WTC11 (cell line): Measurements from ENCODE around the gene MXRA7. TPM values are rescaled to one million over a fixed set of nuclear protein-coding genes. Genes with fewer than 3 reads are reported as not detected.

Experiments
- ATAC-seq: fragments of 200-7000 bp; cut with Tn5 transposase; 2 replicates; pipeline ENCODE4 v1.10.0; 2021; ENCODE audit warnings: mild to moderate bottlenecking, moderate library complexity
- CTCF ChIA-PET: fragments of 300-600 bp; sonication (Branson Sonifier 250); formaldehyde crosslinking; loops from one replicate; lab custom pipeline; 2021; ENCODE audit warnings: antibody characterized with exemption; lab: Charles Lee
- POLR2A ChIA-PET: fragments of 350-600 bp; sonication (Branson Sonifier 250); formaldehyde crosslinking; loops from one replicate; lab custom pipeline; 2021; ENCODE audit warnings: antibody characterized with exemption; lab: Charles Lee
- DNase-seq: peaks from one replicate; pipeline ENCODE4 v3.0.0; 2021; ENCODE audit warnings: low spot score
- H3K27ac Mint-ChIP-seq: 2 replicates; pipeline ENCODE4 v1.8.0; 2021; ENCODE audit warnings: mixed read lengths
- H3K27me3 Mint-ChIP-seq: 2 replicates; pipeline ENCODE4 v1.8.0; 2021; ENCODE audit warnings: low read depth, mild to moderate bottlenecking, moderate library complexity, mixed read lengths
- H3K36me3 Mint-ChIP-seq: 2 replicates; pipeline ENCODE4 v1.8.0; 2021; ENCODE audit warnings: mixed read lengths
- H3K4me1 Mint-ChIP-seq: 2 replicates; pipeline ENCODE4 v1.8.0; 2022; ENCODE audit warnings: mixed read lengths
- H3K4me3 Mint-ChIP-seq: 2 replicates; pipeline ENCODE4 v1.8.0; 2021; ENCODE audit warnings: mild to moderate bottlenecking, moderate library complexity, mixed read lengths
- H3K9me3 Mint-ChIP-seq: 2 replicates; pipeline ENCODE4 v1.8.0; 2021; ENCODE audit warnings: mixed read lengths
- CBFB ChIP-seq: sonication (generic); formaldehyde crosslinking; IDR thresholded peaks from 2 replicates; pipeline ENCODE4 v1.8.1; 2022; ENCODE audit warnings: mild to moderate bottlenecking, low read depth, missing genetic modification reagents
- ELF4 ChIP-seq: sonication (generic); formaldehyde crosslinking; IDR thresholded peaks from 2 replicates; pipeline ENCODE4 v1.8.1; 2022; ENCODE audit warnings: low read depth, mild to moderate bottlenecking, moderate library complexity, missing genetic modification reagents
- IRF2 ChIP-seq: sonication (generic); formaldehyde crosslinking; IDR thresholded peaks from 2 replicates; pipeline ENCODE4 v1.8.0; 2022; ENCODE audit warnings: low read depth, missing genetic modification reagents, borderline replicate concordance
- JAZF1 ChIP-seq: fragments of 250-450 bp; sonication (Bioruptor Pico); IDR thresholded peaks from 2 replicates; pipeline ENCODE4 v1.9.0; 2021; ENCODE audit warnings: moderate library complexity, mild to moderate bottlenecking, inconsistent platforms
- MXD4 ChIP-seq: fragments of 250-450 bp; sonication (Bioruptor Pico); IDR thresholded peaks from 2 replicates; pipeline ENCODE4 v1.8.0; 2021; ENCODE audit warnings: mild to moderate bottlenecking, moderate library complexity, borderline replicate concordance
- MYBL2 ChIP-seq: sonication (generic); formaldehyde crosslinking; IDR thresholded peaks from 2 replicates; pipeline ENCODE4 v1.8.1; 2023; ENCODE audit warnings: mild to moderate bottlenecking, moderate library complexity, missing genetic modification reagents
- NFATC4 ChIP-seq: fragments of 250-450 bp; sonication (Bioruptor Pico); IDR thresholded peaks from 2 replicates; pipeline ENCODE4 v1.9.0; 2021; ENCODE audit warnings: mild to moderate bottlenecking
- NR2C2 ChIP-seq: sonication (generic); formaldehyde crosslinking; IDR thresholded peaks from 2 replicates; pipeline ENCODE4 v1.8.0; 2022; ENCODE audit warnings: mild to moderate bottlenecking, missing genetic modification reagents
- NR3C1 ChIP-seq: sonication (generic); formaldehyde crosslinking; conservative IDR thresholded peaks from 2 replicates; pipeline ENCODE4 v1.8.1; 2023; ENCODE audit warnings: low read depth, mild to moderate bottlenecking, missing genetic modification reagents
- SMAD4 ChIP-seq: sonication (generic); formaldehyde crosslinking; IDR thresholded peaks from 2 replicates; pipeline ENCODE4 v1.8.0; 2022; ENCODE audit warnings: mild to moderate bottlenecking, missing genetic modification reagents
- TCF7 ChIP-seq: sonication (generic); formaldehyde crosslinking; IDR thresholded peaks from 2 replicates; pipeline ENCODE4 v1.8.0; 2022; ENCODE audit warnings: mild to moderate bottlenecking, low read depth, missing genetic modification reagents, moderate library complexity
- ZNF263 ChIP-seq: sonication (generic); formaldehyde crosslinking; IDR thresholded peaks from 2 replicates; pipeline ENCODE4 v1.8.1; 2022; ENCODE audit warnings: low read depth, mild to moderate bottlenecking, moderate library complexity, missing genetic modification reagents
- ZNF396 ChIP-seq: fragments of 250-450 bp; sonication (Bioruptor Pico); IDR thresholded peaks from 2 replicates; pipeline ENCODE4 v1.8.0; 2021; ENCODE audit warnings: mild to moderate bottlenecking, moderate library complexity, borderline replicate concordance
- total RNA-seq: library from RNA; stranded (reverse); gene quantifications from 3 replicates; pipeline ENCODE4 v1.2.3, GENCODE V29; 2021
- TF ChIP-seq, protein P1 (sequence below): sonication (generic); formaldehyde crosslinking; IDR thresholded peaks from 2 replicates; pipeline ENCODE4 v1.8.0; 2023; ENCODE audit warnings: missing genetic modification reagents, mild to moderate bottlenecking, borderline replicate concordance
- TF ChIP-seq, protein P2 (sequence below): sonication (generic); formaldehyde crosslinking; IDR thresholded peaks from 2 replicates; pipeline ENCODE4 v1.8.0; 2022; ENCODE audit warnings: mild to moderate bottlenecking, missing genetic modification reagents
- TF ChIP-seq, protein P3 (sequence below): sonication (generic); formaldehyde crosslinking; IDR thresholded peaks from 2 replicates; pipeline ENCODE4 v1.8.0; 2022; ENCODE audit warnings: missing genetic modification reagents
- TF ChIP-seq, protein P4 (sequence below): sonication (generic); formaldehyde crosslinking; IDR thresholded peaks from 2 replicates; pipeline ENCODE4 v1.8.0; 2023; ENCODE audit warnings: mild to moderate bottlenecking, missing genetic modification reagents
- TF ChIP-seq, protein P5 (sequence below): sonication (generic); formaldehyde crosslinking; IDR thresholded peaks from 2 replicates; pipeline ENCODE4 v1.8.1; 2022; ENCODE audit warnings: mild to moderate bottlenecking, moderate library complexity, missing genetic modification reagents
- TF ChIP-seq, protein P6 (sequence below): sonication (generic); formaldehyde crosslinking; IDR thresholded peaks from 2 replicates; pipeline ENCODE4 v1.8.1; 2022; ENCODE audit warnings: mild to moderate bottlenecking, missing genetic modification reagents, moderate library complexity, borderline replicate concordance

The MXRA7 gene
- total RNA-seq, 1 experiment from 2014 or later: 46.5 TPM

DNA sequence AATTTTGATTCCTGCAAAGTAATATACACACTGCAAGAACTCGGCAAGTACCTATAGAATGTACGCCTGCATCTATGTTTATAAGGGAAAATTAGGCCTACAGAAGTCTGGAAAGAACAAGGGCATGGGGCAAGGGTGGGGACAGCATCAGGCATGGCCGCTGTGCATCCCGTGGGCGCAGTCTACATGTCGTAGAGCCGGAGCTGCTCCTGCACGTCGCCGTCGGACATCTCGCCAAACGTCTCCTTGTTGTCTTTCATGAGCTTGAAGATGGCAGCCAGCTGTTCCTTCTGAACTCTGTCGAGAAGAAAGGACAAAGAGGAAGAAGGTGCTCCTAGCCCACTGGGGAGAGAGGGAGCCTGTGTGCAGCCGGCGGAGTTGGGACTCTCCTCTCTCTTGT, 33.4 kb downstream of the MXRA7 start:
- H3K27ac Mint-ChIP-seq: no peak overlapping the region
- ChIA-PET POLR2A (no interaction called here), CTCF (interaction anchor here (1.2 to 1.7 kb wide), 2 partner anchors 31 to 154 kb away, joined by 3 to 5 read pairs; no protein-coding TSS in a partner anchor)
- H3K36me3 Mint-ChIP-seq: peaks cover 3% of the 10 kb centered on the region
- H3K27me3 Mint-ChIP-seq: no peaks in the 10 kb centered on the region
- TF ChIP-seq MXD4 (no peak), CBFB (CRISPR knock-in tag) (no peak)
- TF ChIP-seq, protein P1, sequence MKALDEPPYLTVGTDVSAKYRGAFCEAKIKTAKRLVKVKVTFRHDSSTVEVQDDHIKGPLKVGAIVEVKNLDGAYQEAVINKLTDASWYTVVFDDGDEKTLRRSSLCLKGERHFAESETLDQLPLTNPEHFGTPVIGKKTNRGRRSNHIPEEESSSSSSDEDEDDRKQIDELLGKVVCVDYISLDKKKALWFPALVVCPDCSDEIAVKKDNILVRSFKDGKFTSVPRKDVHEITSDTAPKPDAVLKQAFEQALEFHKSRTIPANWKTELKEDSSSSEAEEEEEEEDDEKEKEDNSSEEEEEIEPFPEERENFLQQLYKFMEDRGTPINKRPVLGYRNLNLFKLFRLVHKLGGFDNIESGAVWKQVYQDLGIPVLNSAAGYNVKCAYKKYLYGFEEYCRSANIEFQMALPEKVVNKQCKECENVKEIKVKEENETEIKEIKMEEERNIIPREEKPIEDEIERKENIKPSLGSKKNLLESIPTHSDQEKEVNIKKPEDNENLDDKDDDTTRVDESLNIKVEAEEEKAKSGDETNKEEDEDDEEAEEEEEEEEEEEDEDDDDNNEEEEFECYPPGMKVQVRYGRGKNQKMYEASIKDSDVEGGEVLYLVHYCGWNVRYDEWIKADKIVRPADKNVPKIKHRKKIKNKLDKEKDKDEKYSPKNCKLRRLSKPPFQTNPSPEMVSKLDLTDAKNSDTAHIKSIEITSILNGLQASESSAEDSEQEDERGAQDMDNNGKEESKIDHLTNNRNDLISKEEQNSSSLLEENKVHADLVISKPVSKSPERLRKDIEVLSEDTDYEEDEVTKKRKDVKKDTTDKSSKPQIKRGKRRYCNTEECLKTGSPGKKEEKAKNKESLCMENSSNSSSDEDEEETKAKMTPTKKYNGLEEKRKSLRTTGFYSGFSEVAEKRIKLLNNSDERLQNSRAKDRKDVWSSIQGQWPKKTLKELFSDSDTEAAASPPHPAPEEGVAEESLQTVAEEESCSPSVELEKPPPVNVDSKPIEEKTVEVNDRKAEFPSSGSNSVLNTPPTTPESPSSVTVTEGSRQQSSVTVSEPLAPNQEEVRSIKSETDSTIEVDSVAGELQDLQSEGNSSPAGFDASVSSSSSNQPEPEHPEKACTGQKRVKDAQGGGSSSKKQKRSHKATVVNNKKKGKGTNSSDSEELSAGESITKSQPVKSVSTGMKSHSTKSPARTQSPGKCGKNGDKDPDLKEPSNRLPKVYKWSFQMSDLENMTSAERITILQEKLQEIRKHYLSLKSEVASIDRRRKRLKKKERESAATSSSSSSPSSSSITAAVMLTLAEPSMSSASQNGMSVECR (CRISPR knock-in tag): no peak
- TF ChIP-seq, protein P2, sequence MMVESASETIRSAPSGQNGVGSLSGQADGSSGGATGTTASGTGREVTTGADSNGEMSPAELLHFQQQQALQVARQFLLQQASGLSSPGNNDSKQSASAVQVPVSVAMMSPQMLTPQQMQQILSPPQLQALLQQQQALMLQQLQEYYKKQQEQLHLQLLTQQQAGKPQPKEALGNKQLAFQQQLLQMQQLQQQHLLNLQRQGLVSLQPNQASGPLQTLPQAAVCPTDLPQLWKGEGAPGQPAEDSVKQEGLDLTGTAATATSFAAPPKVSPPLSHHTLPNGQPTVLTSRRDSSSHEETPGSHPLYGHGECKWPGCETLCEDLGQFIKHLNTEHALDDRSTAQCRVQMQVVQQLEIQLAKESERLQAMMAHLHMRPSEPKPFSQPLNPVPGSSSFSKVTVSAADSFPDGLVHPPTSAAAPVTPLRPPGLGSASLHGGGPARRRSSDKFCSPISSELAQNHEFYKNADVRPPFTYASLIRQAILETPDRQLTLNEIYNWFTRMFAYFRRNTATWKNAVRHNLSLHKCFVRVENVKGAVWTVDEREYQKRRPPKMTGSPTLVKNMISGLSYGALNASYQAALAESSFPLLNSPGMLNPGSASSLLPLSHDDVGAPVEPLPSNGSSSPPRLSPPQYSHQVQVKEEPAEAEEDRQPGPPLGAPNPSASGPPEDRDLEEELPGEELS (CRISPR knock-in tag): no peak
- ATAC-seq (no peak), DNase-seq (no peak)
- no peak overlapping the region for H3K4me3 Mint-ChIP-seq
- peaks cover 10% of the 10 kb centered on the region for H3K9me3 Mint-ChIP-seq
- H3K4me1 Mint-ChIP-seq: peaks cover 3% of the 10 kb centered on the region

DNA sequence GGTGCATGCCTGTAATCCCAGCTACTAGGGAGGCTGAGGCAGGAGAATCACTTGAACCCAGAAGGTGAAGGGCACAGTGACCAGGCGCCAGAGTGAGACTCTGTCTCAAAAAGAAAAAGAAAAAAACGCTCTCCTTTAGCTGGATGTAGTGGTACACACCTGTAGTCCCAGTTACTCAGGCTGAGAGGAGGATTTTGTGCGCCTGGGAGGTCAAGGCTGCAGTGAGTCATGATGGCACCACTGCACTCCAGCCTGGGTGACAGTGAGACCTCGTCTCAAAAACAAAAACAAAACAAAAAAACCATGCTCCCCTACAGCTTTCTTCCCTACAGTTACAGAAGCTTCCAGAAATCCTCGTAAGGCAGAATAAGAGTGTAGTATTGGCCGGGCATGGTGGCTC, 34.1 kb downstream of the MXRA7 start:
- CTCF ChIA-PET: interaction anchor here (1.2 to 1.7 kb wide), 2 partner anchors 119 to 154 kb away, joined by 3 to 5 read pairs; no protein-coding TSS in a partner anchor
- DNase-seq: no peak
- TF ChIP-seq SMAD4: no peak
- no peak for TF ChIP-seq MYBL2 (CRISPR knock-in tag)
- TF ChIP-seq NR3C1 (CRISPR knock-in tag): no peak
- no peak for TF ChIP-seq TCF7 (CRISPR knock-in tag)
- no peak for TF ChIP-seq JAZF1
- TF ChIP-seq ZNF396: no peak
- no peak for TF ChIP-seq ZNF263 (CRISPR knock-in tag)
- TF ChIP-seq ELF4: no peak
- no peak for TF ChIP-seq NFATC4
- no peak for TF ChIP-seq NR2C2
- TF ChIP-seq, protein P3, sequence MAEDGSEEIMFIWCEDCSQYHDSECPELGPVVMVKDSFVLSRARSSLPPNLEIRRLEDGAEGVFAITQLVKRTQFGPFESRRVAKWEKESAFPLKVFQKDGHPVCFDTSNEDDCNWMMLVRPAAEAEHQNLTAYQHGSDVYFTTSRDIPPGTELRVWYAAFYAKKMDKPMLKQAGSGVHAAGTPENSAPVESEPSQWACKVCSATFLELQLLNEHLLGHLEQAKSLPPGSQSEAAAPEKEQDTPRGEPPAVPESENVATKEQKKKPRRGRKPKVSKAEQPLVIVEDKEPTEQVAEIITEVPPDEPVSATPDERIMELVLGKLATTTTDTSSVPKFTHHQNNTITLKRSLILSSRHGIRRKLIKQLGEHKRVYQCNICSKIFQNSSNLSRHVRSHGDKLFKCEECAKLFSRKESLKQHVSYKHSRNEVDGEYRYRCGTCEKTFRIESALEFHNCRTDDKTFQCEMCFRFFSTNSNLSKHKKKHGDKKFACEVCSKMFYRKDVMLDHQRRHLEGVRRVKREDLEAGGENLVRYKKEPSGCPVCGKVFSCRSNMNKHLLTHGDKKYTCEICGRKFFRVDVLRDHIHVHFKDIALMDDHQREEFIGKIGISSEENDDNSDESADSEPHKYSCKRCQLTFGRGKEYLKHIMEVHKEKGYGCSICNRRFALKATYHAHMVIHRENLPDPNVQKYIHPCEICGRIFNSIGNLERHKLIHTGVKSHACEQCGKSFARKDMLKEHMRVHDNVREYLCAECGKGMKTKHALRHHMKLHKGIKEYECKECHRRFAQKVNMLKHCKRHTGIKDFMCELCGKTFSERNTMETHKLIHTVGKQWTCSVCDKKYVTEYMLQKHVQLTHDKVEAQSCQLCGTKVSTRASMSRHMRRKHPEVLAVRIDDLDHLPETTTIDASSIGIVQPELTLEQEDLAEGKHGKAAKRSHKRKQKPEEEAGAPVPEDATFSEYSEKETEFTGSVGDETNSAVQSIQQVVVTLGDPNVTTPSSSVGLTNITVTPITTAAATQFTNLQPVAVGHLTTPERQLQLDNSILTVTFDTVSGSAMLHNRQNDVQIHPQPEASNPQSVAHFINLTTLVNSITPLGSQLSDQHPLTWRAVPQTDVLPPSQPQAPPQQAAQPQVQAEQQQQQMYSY (CRISPR knock-in tag): no peak
- TF ChIP-seq, protein P4, sequence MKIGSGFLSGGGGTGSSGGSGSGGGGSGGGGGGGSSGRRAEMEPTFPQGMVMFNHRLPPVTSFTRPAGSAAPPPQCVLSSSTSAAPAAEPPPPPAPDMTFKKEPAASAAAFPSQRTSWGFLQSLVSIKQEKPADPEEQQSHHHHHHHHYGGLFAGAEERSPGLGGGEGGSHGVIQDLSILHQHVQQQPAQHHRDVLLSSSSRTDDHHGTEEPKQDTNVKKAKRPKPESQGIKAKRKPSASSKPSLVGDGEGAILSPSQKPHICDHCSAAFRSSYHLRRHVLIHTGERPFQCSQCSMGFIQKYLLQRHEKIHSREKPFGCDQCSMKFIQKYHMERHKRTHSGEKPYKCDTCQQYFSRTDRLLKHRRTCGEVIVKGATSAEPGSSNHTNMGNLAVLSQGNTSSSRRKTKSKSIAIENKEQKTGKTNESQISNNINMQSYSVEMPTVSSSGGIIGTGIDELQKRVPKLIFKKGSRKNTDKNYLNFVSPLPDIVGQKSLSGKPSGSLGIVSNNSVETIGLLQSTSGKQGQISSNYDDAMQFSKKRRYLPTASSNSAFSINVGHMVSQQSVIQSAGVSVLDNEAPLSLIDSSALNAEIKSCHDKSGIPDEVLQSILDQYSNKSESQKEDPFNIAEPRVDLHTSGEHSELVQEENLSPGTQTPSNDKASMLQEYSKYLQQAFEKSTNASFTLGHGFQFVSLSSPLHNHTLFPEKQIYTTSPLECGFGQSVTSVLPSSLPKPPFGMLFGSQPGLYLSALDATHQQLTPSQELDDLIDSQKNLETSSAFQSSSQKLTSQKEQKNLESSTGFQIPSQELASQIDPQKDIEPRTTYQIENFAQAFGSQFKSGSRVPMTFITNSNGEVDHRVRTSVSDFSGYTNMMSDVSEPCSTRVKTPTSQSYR (CRISPR knock-in tag): no peak
- no peak for TF ChIP-seq IRF2 (CRISPR knock-in tag)
- TF ChIP-seq, protein P5, sequence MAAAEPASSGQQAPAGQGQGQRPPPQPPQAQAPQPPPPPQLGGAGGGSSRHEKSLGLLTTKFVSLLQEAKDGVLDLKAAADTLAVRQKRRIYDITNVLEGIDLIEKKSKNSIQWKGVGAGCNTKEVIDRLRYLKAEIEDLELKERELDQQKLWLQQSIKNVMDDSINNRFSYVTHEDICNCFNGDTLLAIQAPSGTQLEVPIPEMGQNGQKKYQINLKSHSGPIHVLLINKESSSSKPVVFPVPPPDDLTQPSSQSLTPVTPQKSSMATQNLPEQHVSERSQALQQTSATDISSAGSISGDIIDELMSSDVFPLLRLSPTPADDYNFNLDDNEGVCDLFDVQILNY (CRISPR knock-in tag): no peak
- TF ChIP-seq, protein P6, sequence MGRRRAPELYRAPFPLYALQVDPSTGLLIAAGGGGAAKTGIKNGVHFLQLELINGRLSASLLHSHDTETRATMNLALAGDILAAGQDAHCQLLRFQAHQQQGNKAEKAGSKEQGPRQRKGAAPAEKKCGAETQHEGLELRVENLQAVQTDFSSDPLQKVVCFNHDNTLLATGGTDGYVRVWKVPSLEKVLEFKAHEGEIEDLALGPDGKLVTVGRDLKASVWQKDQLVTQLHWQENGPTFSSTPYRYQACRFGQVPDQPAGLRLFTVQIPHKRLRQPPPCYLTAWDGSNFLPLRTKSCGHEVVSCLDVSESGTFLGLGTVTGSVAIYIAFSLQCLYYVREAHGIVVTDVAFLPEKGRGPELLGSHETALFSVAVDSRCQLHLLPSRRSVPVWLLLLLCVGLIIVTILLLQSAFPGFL (CRISPR knock-in tag): no peak

More for the DNA sequence above, 34.1 kb downstream of the MXRA7 start:
- Mint-ChIP-seq H3K36me3 (peaks cover 3% of the 10 kb centered on the region), H3K9me3 (peaks cover 10% of the 10 kb centered on the region), H3K4me1 (peaks cover 5% of the 10 kb centered on the region), H3K27ac (no peak overlapping the region), H3K27me3 (no peaks in the 10 kb centered on the region), H3K4me3 (no peak overlapping the region)
- POLR2A ChIA-PET: no interaction called here
- no peak for ATAC-seq
